HCT116 (cell line): ENCODE measurements around the gene ESCO1. TPM values are rescaled to one million over a fixed set of nuclear protein-coding genes. Genes with fewer than 3 reads are reported as not detected.

Experiments used
- ATAC-seq: fragments of 200-7000 bp; cut with Tn5 transposase; 2 replicates; pipeline ENCODE4 v1.9.1; 2020; ENCODE audit warnings: mild to moderate bottlenecking, moderate library complexity
- BruUV-seq: library from RNA; stranded (reverse); fragments of 400-500 nt; replicated peaks from 2 replicates; lab custom pipeline; 2021; lab: Mats Ljungman, UMichigan
- CTCF ChIA-PET: fragments of 300-600 bp; sonication (Branson Sonifier 250); formaldehyde crosslinking; loops from one replicate; lab custom pipeline; 2021; ENCODE audit warnings: antibody characterized with exemption; lab: Charles Lee
- POLR2A ChIA-PET: fragments of 300-600, 350-600 bp; sonication (Branson Sonifier 250); formaldehyde crosslinking; loops from one replicate; lab custom pipeline; 2021; ENCODE audit warnings: antibody characterized with exemption; lab: Charles Lee
- RAD21 ChIA-PET, 2 experiments: fragments of 300-600 bp; sonication (Branson Sonifier 250); formaldehyde crosslinking; loops; one replicate each; lab custom pipeline; 2023; ENCODE audit warnings: low total read pairs in 2 of 2; ENCODE audit not compliant: uncharacterized antibody in 2 of 2, unreplicated experiment in 2 of 2, low non-redundant PET in 1 of 2; lab: Charles Lee
- DNase-seq: peaks from one replicate; pipeline ENCODE4 v3.0.0-alpha.2; 2010; ENCODE audit warnings: low read depth, low spot score
- H2AFZ ChIP-seq: fragments of 200-600 bp; shearing (Covaris generic), sonication (generic); 2 replicates; pipeline ENCODE4 v1.6.1; 2017; ENCODE audit warnings: low read depth, mixed run types, mixed read lengths, antibody characterized with exemption, low read length; ENCODE audit not compliant: poor library complexity, severe bottlenecking
- H3K27ac ChIP-seq: 2 replicates; pipeline ENCODE4 v1.5.1; 2012; ENCODE audit warnings: low read depth, low read length
- H3K27me3 ChIP-seq: fragments of 200-600 bp; sonication (generic); 2 replicates; pipeline ENCODE4 v1.6.1; 2016; ENCODE audit warnings: mixed run types, low read length, mixed read lengths; ENCODE audit not compliant: insufficient read depth
- H3K36me3 ChIP-seq, 2 experiments: fragments of 200-500 bp in 1 of 2; fragments of 200-600 bp in 1 of 2; sonication (Bioruptor generic) in 1 of 2; sonication (generic) in 1 of 2; 2 replicates each; pipeline versions ENCODE4 v1.5.1 to v1.6.1; 2014 to 2016; ENCODE audit warnings: low read length in 2 of 2, inconsistent platforms in 1 of 2, mixed read lengths in 1 of 2, mixed run types in 1 of 2; ENCODE audit not compliant: insufficient read depth in 2 of 2, control insufficient read depth in 1 of 2
- H3K4me1 ChIP-seq, 2 experiments: fragments of 200-600 bp in 1 of 2; sonication (generic) in 1 of 2; 2 replicates each; pipeline versions ENCODE4 v1.5.1 to v1.6.1; 2012 to 2017; ENCODE audit warnings: low read length in 2 of 2, inconsistent platforms in 1 of 2, mild to moderate bottlenecking in 1 of 2, mixed read lengths in 1 of 2, mixed run types in 1 of 2, moderate library complexity in 1 of 2; ENCODE audit not compliant: insufficient read depth in 2 of 2, control insufficient read depth in 1 of 2
- H3K4me2 ChIP-seq: fragments of 200-600 bp; sonication (generic); 2 replicates; pipeline ENCODE4 v1.6.1; 2017; ENCODE audit warnings: mixed run types, low read length, mixed read lengths
- H3K4me3 ChIP-seq, 2 experiments: fragments of 200-600 bp in 1 of 2; sonication (generic) in 1 of 2; replicated peaks in 1 of 2; 2 replicates each; pipeline ENCODE4 v1.5.1; 2011 to 2016; ENCODE audit warnings: low read length in 2 of 2, control low read depth in 1 of 2, low read depth in 1 of 2, mild to moderate bottlenecking in 1 of 2, mixed read lengths in 1 of 2, mixed run types in 1 of 2
- H3K79me2 ChIP-seq: fragments of 200-600 bp; sonication (generic); 2 replicates; pipeline ENCODE4 v1.6.1; 2017; ENCODE audit warnings: mild to moderate bottlenecking, mixed run types, low read length, moderate library complexity, mixed read lengths; ENCODE audit not compliant: insufficient read depth
- H3K9ac ChIP-seq: fragments of 200-600 bp; sonication (generic); 2 replicates; pipeline ENCODE4 v1.6.1; 2016; ENCODE audit warnings: low read length, mixed read lengths
- H3K9me2 ChIP-seq: fragments of 200-600 bp; sonication (generic), shearing (Covaris generic); 2 replicates; pipeline ENCODE4 v1.6.1; 2017; ENCODE audit warnings: mixed run types, mild to moderate bottlenecking, moderate library complexity; ENCODE audit not compliant: insufficient read depth
- H3K9me3 ChIP-seq, 2 experiments: fragments of 200-500 bp in 1 of 2; fragments of 200-600 bp in 1 of 2; sonication (Bioruptor generic) in 1 of 2; sonication (generic) in 1 of 2; 2 replicates each; pipeline ENCODE4 v1.6.1; 2014 to 2017; ENCODE audit warnings: low read length in 2 of 2, mixed read lengths in 2 of 2, inconsistent platforms in 1 of 2, low read depth in 1 of 2, mild to moderate bottlenecking in 1 of 2, mixed run types in 1 of 2, moderate library complexity in 1 of 2; ENCODE audit not compliant: control insufficient read depth in 1 of 2, insufficient read depth in 1 of 2
- H4K20me1 ChIP-seq: fragments of 200-600 bp; sonication (generic), shearing (Covaris generic); 2 replicates; pipeline ENCODE4 v1.6.1; 2017; ENCODE audit warnings: mixed run types, mild to moderate bottlenecking, moderate library complexity; ENCODE audit not compliant: insufficient read depth
- ATF3 ChIP-seq: IDR thresholded peaks from 2 replicates; pipeline ENCODE4 v1.6.1; 2012
- CBX3 ChIP-seq: IDR thresholded peaks from 2 replicates; pipeline ENCODE4 v1.6.1; 2012; ENCODE audit warnings: low read depth
- CEBPB ChIP-seq: IDR thresholded peaks from 2 replicates; pipeline ENCODE4 v1.6.1; 2012; ENCODE audit warnings: low read depth
- EGR1 ChIP-seq: IDR thresholded peaks from 2 replicates; pipeline ENCODE4 v1.6.1; 2012; ENCODE audit warnings: low read depth
- ELF1 ChIP-seq: IDR thresholded peaks from 2 replicates; pipeline ENCODE4 v1.6.1; 2012; ENCODE audit warnings: low read depth, borderline replicate concordance
- EZH2 ChIP-seq: fragments of 200-600 bp; sonication (generic); IDR thresholded peaks from 2 replicates; pipeline ENCODE4 v1.6.1; 2017; ENCODE audit warnings: antibody characterized with exemption, mixed run types
- EZH2phosphoT487 ChIP-seq: fragments of 200-600 bp; IDR thresholded peaks from 2 replicates; pipeline ENCODE4 v1.6.1; 2018; ENCODE audit warnings: antibody characterized with exemption, borderline replicate concordance
- MAX ChIP-seq: IDR thresholded peaks from 2 replicates; pipeline ENCODE4 v1.6.1; 2012
- POLR2A ChIP-seq: IDR thresholded peaks from 2 replicates; pipeline ENCODE4 v1.7.0; 2011; ENCODE audit warnings: borderline replicate concordance; ENCODE audit not compliant: insufficient read depth, insufficient read length; ENCODE audit errors: extremely low read depth
- POLR2AphosphoS5 ChIP-seq: IDR thresholded peaks from 2 replicates; pipeline ENCODE4 v1.6.1; 2011; ENCODE audit warnings: mild to moderate bottlenecking, low read depth, low read length, moderate library complexity
- RAD21 ChIP-seq: IDR thresholded peaks from 2 replicates; pipeline ENCODE4 v1.6.1; 2012; ENCODE audit warnings: low read depth, mild to moderate bottlenecking
- REST ChIP-seq: IDR thresholded peaks from 2 replicates; pipeline ENCODE4 v1.6.1; 2012; ENCODE audit warnings: low read depth
- SIN3A ChIP-seq: IDR thresholded peaks from 2 replicates; pipeline ENCODE4 v1.6.1; 2012; ENCODE audit warnings: low read depth
- SP1 ChIP-seq: IDR thresholded peaks from 2 replicates; pipeline ENCODE4 v1.6.1; 2012; ENCODE audit warnings: low read depth
- SRF ChIP-seq: IDR thresholded peaks from 2 replicates; pipeline ENCODE4 v1.6.1; 2012; ENCODE audit warnings: low read depth
- TCF7L2 ChIP-seq: IDR thresholded peaks from 2 replicates; pipeline ENCODE4 v1.7.0; 2011; ENCODE audit warnings: borderline replicate concordance, inconsistent platforms; ENCODE audit not compliant: insufficient read depth, insufficient read length; ENCODE audit errors: extremely low read depth
- YY1 ChIP-seq: IDR thresholded peaks from 2 replicates; pipeline ENCODE4 v1.6.1; 2011; ENCODE audit warnings: low read length, low read depth, moderate library complexity, mild to moderate bottlenecking; ENCODE audit not compliant: insufficient replicate concordance; ENCODE audit errors: extremely low read depth
- ZBTB33 ChIP-seq: IDR thresholded peaks from 2 replicates; pipeline ENCODE4 v1.6.1; 2011; ENCODE audit warnings: mild to moderate bottlenecking, low read length, moderate library complexity; ENCODE audit not compliant: insufficient replicate concordance; ENCODE audit errors: extremely low read depth
- ZFX ChIP-seq: fragments of 450-650 bp; IDR thresholded peaks from 2 replicates; pipeline ENCODE4 v1.6.1; 2017
- ZNF274 ChIP-seq: fragments of 200-500 bp; sonication (Bioruptor generic); IDR thresholded peaks from 2 replicates; pipeline ENCODE4 v1.6.1; 2014; ENCODE audit warnings: mild to moderate bottlenecking, low read depth, low read length, inconsistent platforms
- intact Hi-C: fragments of 100-400 bp; cut with micrococcal nuclease; formaldehyde crosslinking; loops from 2 replicates; pipeline ENCODE4 v1.10.0; 2022
- total RNA-seq: library from RNA; stranded (reverse); gene quantifications from one replicate; pipeline ENCODE4 v1.2.1, GENCODE V29; 2021; ENCODE audit not compliant: unreplicated experiment

Gene ESCO1
- total RNA-seq, 1 experiment from 2014 or later: 19.6 TPM

- intact Hi-C loops: loop anchor here (1.0 to 5.0 kb wide), 2 partner anchors 11 to 130 kb away; partner anchors contain the start of gene MIB1
- TSS peak; percentile 76 for BruUV-seq
- ChIA-PET CTCF (interaction anchor here (0.7 to 5.0 kb wide), 6 partner anchors 10 to 875 kb away, joined by 4 to 66 read pairs (median 6); partner anchors contain the start of gene ESCO1), POLR2A (interaction anchor here (0.6 to 3.2 kb wide), 4 partner anchors 12 to 109 kb away, joined by 3 to 26 read pairs (median 3); partner anchors contain the start of gene ESCO1), RAD21 (no interaction called here)
- Histone ChIP-seq H3K79me2 (peaks cover 54% of the 10 kb centered on the region), H3K4me1 (peaks cover 4 to 25% of the 10 kb centered on the region in 2 experiments; a peak in 2 of 4 replicates), H3K36me3 (peaks cover 4 to 28% of the 10 kb centered on the region in 2 experiments; a peak in 3 of 4 replicates), H3K9ac (peak within 1 kb of the TSS; percentile 100), H2AFZ (no peak within 1 kb of the TSS), H3K27ac (peak within 1 kb of the TSS; percentile 89), H3K4me3 (peak within 1 kb of the TSS; percentile 69 to 100), H3K9me2 (no peaks in the 10 kb centered on the region), H3K4me2 (peak within 1 kb of the TSS; percentile 84), H3K27me3 (no peaks in the 10 kb centered on the region), H4K20me1 (peaks cover 23% of the 10 kb centered on the region; the same call in 1 of the 2 replicates), H3K9me3 (no peaks in the 10 kb centered on the region)
- ATAC-seq: peak; percentile 98
- DNase-seq: peak; percentile 83
- TF ChIP-seq EZH2: no peak
- TF ChIP-seq SP1: peak; percentile 52
- peak; percentile 86 for TF ChIP-seq POLR2A
- TF ChIP-seq ZFX: peak; percentile 98
- no peak for TF ChIP-seq EZH2phosphoT487
- TF ChIP-seq SRF: peak; percentile 42; the same call in 1 of the 2 replicates
- TF ChIP-seq SIN3A: peak; percentile 88
- no peak for TF ChIP-seq CEBPB
- TF ChIP-seq ZNF274: no peak
- peak; percentile 98 for TF ChIP-seq MAX
- TF ChIP-seq REST: no peak
- TF ChIP-seq ATF3: no peak
- TF ChIP-seq ELF1: peak; percentile 82
- peak; percentile 16 for TF ChIP-seq TCF7L2
- TF ChIP-seq YY1: peak; percentile 79
- TF ChIP-seq ZBTB33: no peak
- TF ChIP-seq EGR1: peak; percentile 33; the same call in 1 of the 2 replicates
- peak; percentile 98 for TF ChIP-seq CBX3
- TF ChIP-seq RAD21: peak; percentile 16; the same call in 1 of the 2 replicates
- TF ChIP-seq POLR2AphosphoS5: peak; percentile 94
These were observed 11.9 kb upstream of the ESCO1 start, which contains the start of gene SNRPD1 for GRCh38 chr18:21612125-21613039. TSS of gene SNRPD1 (plus strand) at chr18:21612314. CDS start at chr18:21612430, 116 bp downstream.
